Right ventricle myocardium superior (tissue), 1 donor: ENCODE results near the gene TAS1R3. TPM values are rescaled to one million over a fixed set of nuclear protein-coding genes. Genes with fewer than 3 reads are reported as not detected.

Experiments used
- ATAC-seq: fragments of 200-7000 bp; cut with Tn5 transposase; one replicate; pipeline ENCODE4 v1.9.1; 2020; ENCODE audit warnings: mild to moderate bottlenecking; ENCODE audit not compliant: poor library complexity
- DNase-seq: peaks from one replicate; pipeline ENCODE4 v3.0.0-alpha.2; 2020
- intact Hi-C: fragments of 100-400 bp; cut with DNase I; formaldehyde crosslinking; loops from one replicate; pipeline ENCODE4 v1.11.2; 2022
- microRNA-seq: library from miRNA; unstranded; fragments of <30 nt; microRNA quantifications from one replicate; pipeline ENCODE4 v1.2.0, GENCODE V29; 2020
- total RNA-seq: library from RNA; stranded (reverse); fragmentation: NEBNext Ultra II Directional; extraction: Animal tissue kit (Norgen Biotek cat#: 25700); gene quantifications from one replicate; pipeline ENCODE4 v1.2.1, GENCODE V29; 2021
- donor health status: DM: no; HTN: yes; CAD: no; lungs with severe emphysema.

TAS1R3 gene
- total RNA-seq, 1 donor from 2014 or later = 0.40 TPM

DNA sequence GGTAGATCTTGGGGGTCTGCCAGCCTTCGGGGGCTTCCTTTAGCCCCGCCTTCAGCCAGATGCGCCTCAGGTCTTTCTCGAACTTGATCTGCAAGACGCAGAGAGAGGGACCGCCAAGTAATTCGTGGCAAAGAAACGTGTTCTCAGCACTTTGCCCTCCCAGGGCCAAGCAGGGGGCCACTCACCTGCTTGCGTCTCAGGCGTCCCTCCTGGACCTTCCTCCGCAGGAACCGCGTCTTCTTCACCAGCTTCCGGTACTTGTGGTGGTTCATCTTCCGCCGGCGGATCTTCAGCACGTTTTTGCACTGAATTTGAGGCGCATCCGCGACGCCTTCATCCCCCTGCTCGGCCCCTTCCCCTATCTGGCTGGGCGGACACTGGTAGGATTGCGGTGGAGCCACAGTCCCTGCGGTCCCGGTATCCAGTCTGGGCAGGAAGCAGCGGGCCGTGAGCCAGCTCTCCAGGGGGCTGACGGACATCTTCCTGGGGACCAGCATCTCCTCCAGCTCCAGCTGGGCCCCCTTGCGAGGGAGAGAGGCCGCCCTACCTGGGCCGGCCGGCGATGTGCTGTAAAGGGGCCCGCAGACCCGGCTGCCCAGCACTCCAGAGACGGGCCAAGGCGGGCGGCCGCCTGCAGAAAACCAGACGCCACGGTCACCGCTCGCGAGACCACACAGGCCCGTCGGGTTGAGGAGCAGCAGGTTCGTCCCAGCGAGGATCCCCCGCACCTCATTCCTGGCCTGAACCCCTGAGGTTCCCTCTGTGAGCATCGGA, 42.9 kb downstream of the TAS1R3 start:
- intact Hi-C loops = loop anchor here (10.0 kb wide), 1 partner anchor 131 kb away; no protein-coding TSS in a partner anchor
- DNase-seq (no peak), ATAC-seq (no peak)

GRCh38 chr1:1374589-1374928, 43.5 kb downstream of the TAS1R3 start:
- ATAC-seq (peak; percentile 1), DNase-seq (no peak)
- intact Hi-C loops = loop anchor here (10.0 kb wide), 1 partner anchor 130 kb away; no protein-coding TSS in a partner anchor

- intact Hi-C loops = loop anchor here (10.0 kb wide), 1 partner anchor 130 kb away; no protein-coding TSS in a partner anchor
- DNase-seq (peak; percentile 98), ATAC-seq (peak; percentile 95)
Measured at GRCh38 chr1:1374929-1375662, 44.0 kb downstream of the TAS1R3 start, which contains the start of gene AURKAIP1. Gene AURKAIP1 (minus strand): TSS chr1:1375207. CDS start chr1:1374756, 451 bp downstream.

DNA sequence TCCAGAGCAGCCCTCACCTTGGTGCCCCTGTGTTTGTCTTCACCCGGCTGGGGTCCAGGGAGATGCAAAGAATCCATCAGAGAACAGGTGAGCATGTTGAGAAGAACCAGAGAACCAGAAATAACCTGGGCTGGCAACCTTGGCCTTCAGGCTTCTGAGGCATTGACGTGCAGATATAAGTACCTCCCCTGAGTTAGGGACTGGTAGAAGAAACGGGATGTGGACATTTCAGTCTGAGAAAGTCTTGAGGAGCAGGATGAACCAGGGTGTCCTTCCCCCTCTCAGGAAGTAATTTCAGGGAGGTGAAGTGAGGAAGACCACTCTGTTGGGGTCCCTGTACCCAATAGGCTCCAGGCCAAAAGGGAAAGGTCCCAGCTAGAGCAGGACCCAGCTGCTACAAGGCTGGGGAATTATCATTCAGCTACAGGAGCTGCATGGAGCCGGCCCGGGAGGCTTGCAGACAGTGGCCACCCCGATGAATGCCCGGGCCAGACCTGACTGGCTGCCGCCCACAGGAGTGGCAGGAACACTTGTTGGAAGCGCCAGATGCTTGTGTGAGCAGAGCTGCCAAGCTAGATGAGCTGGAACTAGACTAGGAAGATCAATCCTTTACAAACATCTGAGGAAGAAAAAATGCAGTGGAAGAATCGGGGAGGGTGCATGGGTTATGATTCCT, 45.6 kb downstream of the TAS1R3 start:
- intact Hi-C loops = loop anchor here (10.0 kb wide), 1 partner anchor 128 kb away; no protein-coding TSS in a partner anchor
- DNase-seq = no peak

GRCh38 chr1:1377540-1378205, 46.6 kb downstream of the TAS1R3 start:
- ATAC-seq = no peak
- intact Hi-C loops = loop anchor here (10.0 kb wide), 1 partner anchor 127 kb away; no protein-coding TSS in a partner anchor
- DNase-seq = no peak

More for the DNA sequence above, 45.6 kb downstream of the TAS1R3 start:
- no peak for ATAC-seq

- intact Hi-C loops = no loop called here
- no peak for ATAC-seq
- no peak for DNase-seq
Measured at GRCh38 chr1:1380860-1381259, 49.8 kb downstream of the TAS1R3 start.

GRCh38 chr1:1381294-1381693, 50.2 kb downstream of the TAS1R3 start:
- DNase-seq (no peak), ATAC-seq (no peak)
- intact Hi-C loops = no loop called here

Small RNA genes within 50 kb of the gene (microRNA-seq; reads per million reads assigned to microRNA genes)
- 1.6 reads per million for gene MIR6726
- gene MIR6727 = not detected
- not detected for gene MIR6808

Other genes starting within 250 kb of the TAS1R3 start
- 2.4 TPM for gene C1orf159, start 215.2 kb upstream of the TAS1R3 start, total RNA-seq
- 0.22 TPM for gene TTLL10, start 157.4 kb upstream of the TAS1R3 start, total RNA-seq
- 0.32 TPM for gene TNFRSF18, start 124.7 kb upstream of the TAS1R3 start, total RNA-seq
- 2.1 TPM for gene TNFRSF4, start 117.1 kb upstream of the TAS1R3 start, total RNA-seq
- 110 TPM for gene SDF4, start 99.3 kb upstream of the TAS1R3 start, total RNA-seq
- 8.6 TPM for gene B3GALT6, start 99.0 kb upstream of the TAS1R3 start, total RNA-seq
- gene C1QTNF12, start 84.6 kb upstream of the TAS1R3 start, total RNA-seq = 0.51 TPM
- 34.7 TPM for gene UBE2J2, start 57.4 kb upstream of the TAS1R3 start, total RNA-seq
- 2.6 TPM for gene SCNN1D, start 50.8 kb upstream of the TAS1R3 start, total RNA-seq
- 56.3 TPM for gene ACAP3, start 23.4 kb upstream of the TAS1R3 start, total RNA-seq
- 10.6 TPM for gene PUSL1, start 22.7 kb upstream of the TAS1R3 start, total RNA-seq
- gene INTS11, start 6.6 kb upstream of the TAS1R3 start, total RNA-seq = 70.9 TPM
- gene CPTP, start 6.5 kb upstream of the TAS1R3 start, total RNA-seq = 113 TPM
- 126 TPM for gene DVL1, start 18.1 kb downstream of the TAS1R3 start, total RNA-seq
- 21.7 TPM for gene MXRA8, start 27.3 kb downstream of the TAS1R3 start, total RNA-seq
- 271 TPM for gene AURKAIP1, start 43.9 kb downstream of the TAS1R3 start, total RNA-seq
- 45.7 TPM for gene CCNL2, start 68.1 kb downstream of the TAS1R3 start, total RNA-seq
- gene MRPL20, start 76.0 kb downstream of the TAS1R3 start, total RNA-seq = 144 TPM
- gene ANKRD65, start 90.0 kb downstream of the TAS1R3 start, total RNA-seq = 1.8 TPM
- gene VWA1, start 104.4 kb downstream of the TAS1R3 start, total RNA-seq = 17.1 TPM
- 0.94 TPM for gene ATAD3C, start 118.4 kb downstream of the TAS1R3 start, total RNA-seq
- 7.9 TPM for gene ATAD3B, start 140.5 kb downstream of the TAS1R3 start, total RNA-seq
- gene ATAD3A, start 180.9 kb downstream of the TAS1R3 start, total RNA-seq = 18.5 TPM
- gene TMEM240, start 209.3 kb downstream of the TAS1R3 start, total RNA-seq = 7.5 TPM
- 106 TPM for gene SSU72, start 243.6 kb downstream of the TAS1R3 start, total RNA-seq